Activated CD4-positive, CD25-positive, alpha-beta regulatory T cell treated with anti-CD3 and anti-CD28 coated beads, Interleukin-2, amount 50 U/mL, for 24 hours (primary cell): ENCODE results near the gene B4GALT1.

Experiments
- ATAC-seq, 2 donors: fragments of 150-1000 bp; cut with Tn5 transposase; one replicate each; pipeline ENCODE4 v1.10.0; 2021; ENCODE audit warnings: mild to moderate bottlenecking in 1 of 2, moderate library complexity in 1 of 2

B4GALT1 gene

DNA sequence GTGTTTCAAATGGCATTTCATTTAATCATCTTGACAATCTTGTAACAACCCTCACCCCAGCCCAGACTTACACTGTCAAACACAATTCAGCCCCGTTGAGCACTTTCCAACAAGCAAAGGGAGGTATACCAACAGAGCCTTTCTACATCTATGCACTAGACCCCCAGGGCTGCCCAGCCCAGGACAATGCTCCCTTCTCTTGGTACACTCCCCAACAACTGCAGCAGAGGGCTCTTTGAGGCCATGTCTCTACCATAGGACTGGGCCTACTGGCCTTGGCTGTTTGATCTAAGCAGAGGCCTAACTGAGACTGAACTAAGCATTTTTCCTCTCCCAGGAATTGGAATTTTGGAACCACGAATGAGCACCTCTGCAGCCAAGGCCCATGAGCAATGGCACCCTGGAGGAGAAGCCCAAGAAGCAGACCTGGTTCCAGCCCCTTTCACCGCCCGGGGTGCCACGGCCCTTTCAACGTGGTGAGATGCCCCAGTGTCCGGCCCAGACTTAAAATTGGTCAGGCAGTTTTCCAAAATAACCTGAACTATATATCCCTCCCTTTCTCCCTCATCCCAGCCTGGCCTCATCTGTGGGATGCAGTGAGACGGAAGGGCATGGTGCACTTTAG, 43.6 kb downstream of the B4GALT1 start:
- ATAC-seq, result no peak

DNA sequence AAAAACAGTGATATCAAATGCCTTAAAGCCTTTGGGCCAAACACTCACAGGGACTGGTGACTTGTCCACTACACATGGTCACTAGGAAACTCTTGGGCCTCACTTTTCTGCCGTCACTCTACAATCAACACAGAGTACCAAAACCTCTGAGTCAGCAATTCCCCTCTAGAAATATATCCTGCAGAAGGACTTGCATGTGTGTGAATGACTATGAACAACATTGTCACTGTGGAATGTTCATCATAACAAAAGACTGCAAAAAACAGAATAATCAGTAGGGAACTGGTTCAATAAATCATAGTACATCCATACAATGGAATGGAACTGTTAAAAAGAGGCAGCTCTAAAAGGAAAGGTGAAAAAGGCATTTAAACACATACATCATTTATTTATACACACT, 46.5 kb downstream of the B4GALT1 start:
- ATAC-seq, result no peak

DNA sequence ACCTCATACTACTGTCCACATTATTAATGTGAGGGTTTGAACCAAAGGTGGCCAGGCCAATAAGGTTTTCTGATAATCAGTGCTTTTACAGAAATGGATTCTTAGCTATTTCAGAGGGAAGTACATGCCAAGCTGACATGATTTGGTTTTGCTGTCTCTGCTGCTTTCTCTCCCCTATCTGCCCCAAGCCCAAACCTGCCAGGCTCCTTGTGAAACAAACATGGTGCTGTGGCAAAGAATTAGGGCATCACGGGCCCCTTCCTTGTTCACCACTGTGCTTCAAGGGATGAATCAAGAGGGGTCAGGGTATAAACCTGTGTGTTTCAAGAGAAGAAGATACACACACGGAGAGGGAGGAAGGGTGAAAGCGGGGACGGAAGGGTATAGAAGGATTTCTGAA, 49.3 kb downstream of the B4GALT1 start:
- ATAC-seq, result no peak

- ATAC-seq, result no peak
Observed at GRCh38 chr9:33117306-33117705, 49.8 kb downstream of the B4GALT1 start.

DNA sequence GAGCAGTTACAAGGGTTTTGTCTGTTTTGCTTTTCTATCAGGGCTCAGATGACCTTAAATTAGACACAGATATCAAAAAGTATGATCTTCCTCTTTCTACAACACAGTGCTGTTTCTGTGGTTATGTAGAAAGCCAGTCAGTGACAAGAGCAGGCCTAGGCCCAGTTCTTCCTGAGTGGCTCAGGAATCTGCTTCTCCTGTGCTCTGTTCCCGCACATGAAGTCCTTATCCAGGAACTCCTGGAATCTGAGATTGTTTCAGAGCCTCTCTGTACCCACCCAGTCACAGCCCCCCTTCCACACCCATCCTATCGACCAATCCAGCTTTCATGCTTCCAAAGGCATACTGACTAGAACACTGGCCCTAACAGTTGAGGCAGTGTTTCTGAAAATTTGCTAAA, 50.3 kb downstream of the B4GALT1 start:
- ATAC-seq, result no peak

DNA sequence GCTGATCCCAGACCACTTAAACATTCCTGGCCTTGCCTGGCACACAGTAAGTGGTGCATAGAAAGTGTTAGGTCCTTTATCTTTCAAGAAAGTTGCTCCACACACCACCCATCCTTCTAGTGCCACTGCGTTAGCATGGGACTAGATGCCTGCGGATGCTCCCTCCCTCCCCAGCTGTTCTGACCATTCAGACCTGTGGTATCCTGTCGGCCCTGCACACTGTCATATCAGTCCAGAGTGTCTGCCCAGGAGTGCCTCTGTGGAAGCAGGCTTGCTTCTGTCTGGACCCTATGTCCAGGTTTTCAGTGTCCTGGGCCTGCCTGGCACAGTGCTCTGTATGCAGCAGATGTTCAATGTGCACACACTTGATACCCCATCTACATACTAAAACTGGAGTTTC, 52.4 kb downstream of the B4GALT1 start:
- ATAC-seq, result no peak

GRCh38 chr9:33113799-33114547, 53.2 kb downstream of the B4GALT1 start:
- ATAC-seq, result no peak

DNA sequence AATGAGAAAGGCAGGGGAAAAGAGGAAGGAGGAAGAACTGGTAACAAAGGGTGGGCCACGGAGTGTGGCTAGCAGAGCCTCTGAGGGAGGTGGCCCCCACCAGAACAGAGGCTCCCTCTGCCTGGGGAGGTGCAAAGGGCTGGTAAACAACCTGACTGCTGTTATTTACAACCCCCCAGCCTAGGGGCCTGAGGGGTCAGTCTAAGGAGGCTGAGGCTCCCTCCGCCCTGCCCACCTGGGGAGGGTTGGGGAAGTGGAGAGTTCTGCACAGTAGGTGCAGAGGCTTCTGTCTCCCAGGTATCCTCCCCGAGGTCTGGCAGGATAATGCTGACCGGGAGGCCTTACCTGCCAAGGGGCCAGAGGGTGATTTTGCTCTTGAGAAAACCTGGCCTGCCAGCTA, 55.0 kb downstream of the B4GALT1 start:
- no peak for ATAC-seq

DNA sequence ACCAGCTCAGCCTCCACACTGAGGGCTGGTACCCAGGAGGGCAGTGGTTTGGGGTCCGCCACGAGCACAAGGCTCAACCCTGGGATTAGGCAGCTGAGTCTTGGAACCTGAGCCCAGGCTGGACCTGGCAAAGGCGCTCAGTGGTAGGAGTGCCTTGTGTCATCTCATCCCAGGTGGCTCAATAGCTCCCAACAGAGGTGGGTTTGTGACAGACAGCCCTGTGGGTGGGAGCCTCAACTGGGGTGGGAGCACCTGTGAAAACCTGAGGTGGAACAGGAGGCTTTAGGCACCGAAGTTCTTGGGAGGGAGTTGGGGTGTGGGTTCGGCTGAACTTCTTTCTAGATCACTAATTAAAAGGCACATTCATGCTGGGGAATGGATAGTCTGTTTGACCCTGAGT, 55.5 kb downstream of the B4GALT1 start:
- no peak for ATAC-seq

GRCh38 chr9:33110686-33111085, 56.5 kb downstream of the B4GALT1 start:
- no peak for ATAC-seq

GRCh38 chr9:33109850-33110595, 57.1 kb downstream of the B4GALT1 start:
- ATAC-seq, result no peak

GRCh38 chr9:33109097-33109496, 58.0 kb downstream of the B4GALT1 start:
- no peak for ATAC-seq

DNA sequence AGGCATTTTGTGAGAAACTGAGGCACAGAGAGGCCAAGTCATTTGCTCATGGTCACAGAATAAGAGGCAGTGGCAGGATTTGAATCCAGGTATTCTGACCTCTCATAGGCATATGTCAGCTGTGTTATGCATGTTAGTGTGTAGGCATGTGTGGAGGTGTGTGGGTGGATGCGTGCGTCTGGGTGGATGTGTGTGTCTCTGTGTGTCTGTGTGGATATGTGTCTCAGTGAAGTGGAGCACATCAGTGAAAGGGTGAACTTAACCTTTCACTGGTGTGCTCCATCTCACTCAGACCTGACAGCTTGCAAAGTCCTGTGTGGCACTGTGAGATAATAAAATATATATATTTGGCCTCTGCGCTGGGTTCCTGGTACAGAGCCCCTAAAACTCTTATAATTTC, 58.7 kb downstream of the B4GALT1 start:
- no peak for ATAC-seq

DNA sequence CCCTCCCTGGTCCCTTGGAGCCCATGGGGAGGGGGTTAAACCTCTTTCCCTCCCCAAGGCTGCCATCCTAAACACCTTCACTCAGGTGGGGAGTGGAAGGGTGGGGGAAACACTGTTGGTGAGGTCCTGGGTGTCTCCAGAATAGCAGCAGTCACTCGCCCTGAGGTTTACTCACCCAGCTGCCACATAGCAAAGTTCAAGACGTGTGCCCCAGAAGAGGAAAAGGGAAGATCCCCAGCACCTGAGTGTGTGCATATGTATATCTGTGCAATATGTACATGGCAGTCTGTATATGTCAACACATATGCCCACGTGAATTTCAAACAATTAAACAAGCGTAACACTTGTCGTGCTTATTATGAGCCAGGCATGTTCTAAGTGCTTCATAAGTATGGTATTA, 59.4 kb downstream of the B4GALT1 start:
- ATAC-seq, result no peak

DNA sequence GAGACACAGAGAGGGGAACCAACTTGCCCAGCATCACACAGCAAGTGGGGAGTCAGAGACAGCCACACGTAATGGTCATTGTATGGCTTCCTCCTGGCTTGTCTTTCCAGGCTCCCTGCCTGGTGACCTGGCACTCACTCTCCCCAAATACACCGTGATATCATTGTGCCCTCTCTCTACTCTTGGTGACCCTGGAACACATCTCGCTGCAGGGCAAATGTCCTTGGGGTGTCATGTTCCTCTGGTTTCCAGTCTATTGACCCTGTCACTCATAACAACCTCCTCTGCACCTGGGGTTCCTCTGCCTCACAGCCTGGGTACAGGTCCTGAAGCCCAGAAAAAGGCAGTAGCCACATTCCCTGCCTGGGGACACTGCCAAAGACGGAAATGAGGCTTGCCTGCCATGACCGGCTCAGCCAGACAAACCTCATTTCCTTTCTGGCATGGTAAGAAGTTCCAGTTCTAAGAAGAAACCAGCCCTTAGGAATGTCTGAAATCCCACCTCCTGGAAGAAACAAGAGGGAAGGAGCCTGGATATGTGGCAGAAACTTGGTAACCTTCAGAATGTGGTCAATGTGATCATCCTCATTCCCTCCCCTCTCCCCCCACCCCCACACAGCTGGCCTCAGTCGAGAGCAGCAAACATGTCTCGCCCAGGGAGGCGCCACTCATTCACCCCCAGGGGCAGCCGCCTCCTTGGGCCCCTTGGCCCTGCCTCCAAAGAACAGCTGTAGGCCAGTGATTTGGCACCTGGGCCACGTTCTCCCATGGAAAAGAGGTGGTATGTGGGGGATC, 60.1 kb downstream of the B4GALT1 start:
- ATAC-seq, result no peak

DNA sequence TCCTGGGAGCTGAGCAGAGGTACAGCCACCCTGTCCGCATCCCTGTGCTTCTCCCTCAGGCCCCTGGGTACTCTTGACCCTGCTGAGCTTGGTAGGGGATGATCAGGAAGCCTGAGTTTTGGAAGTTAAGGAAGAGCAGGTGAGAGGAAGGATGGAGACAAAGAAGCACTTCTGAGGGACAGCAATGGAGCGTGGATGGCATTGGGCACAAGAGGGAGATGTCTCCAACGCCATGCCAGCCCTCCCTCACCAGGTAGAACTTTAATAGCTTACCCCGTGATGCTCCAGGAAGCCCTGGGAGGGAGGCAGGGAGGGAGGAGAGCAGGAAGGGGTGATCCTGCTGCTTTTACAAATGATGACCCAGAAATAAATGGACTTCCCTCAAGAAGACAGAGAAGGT, 60.8 kb downstream of the B4GALT1 start:
- ATAC-seq, result no peak

DNA sequence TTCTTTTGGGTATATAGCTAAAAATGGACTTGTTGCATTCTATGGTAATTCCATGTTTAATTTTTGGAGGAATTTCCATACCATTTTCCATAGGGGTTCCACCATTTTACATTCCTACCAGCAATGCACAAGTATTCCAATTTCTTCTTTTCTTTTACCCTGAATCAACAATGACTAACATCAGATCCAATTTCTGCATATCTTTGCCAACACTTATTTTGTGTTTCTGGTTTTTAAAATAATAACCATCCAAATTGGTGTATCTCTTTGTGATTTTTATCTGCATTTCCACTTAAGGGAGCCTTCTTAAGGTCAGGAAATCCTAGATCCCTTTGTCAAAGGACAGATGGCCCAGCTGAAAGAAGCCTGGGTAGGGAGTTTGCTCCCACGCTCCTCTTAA, 61.2 kb downstream of the B4GALT1 start:
- no peak for ATAC-seq

- ATAC-seq, result no peak
Observed at GRCh38 chr9:33105504-33105903, 61.6 kb downstream of the B4GALT1 start.

DNA sequence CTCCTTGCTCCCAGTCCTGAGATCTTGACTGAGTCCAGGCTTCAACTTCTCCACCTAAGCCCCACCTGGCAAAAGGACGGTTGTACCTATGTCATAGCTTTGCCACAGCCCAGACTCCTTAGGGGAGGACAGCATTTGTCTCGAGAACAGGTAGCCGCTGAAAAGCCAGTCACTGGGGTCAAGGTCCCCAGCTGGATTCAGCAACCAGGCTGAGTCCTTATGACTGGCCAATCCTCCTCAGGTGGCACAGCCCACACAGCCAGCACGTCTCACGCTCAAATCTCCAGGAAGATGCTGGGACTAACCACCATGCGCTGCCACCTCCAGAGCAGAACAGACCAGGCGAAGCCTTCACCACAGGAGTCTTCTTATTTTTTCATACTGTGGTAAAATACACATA, 62.7 kb downstream of the B4GALT1 start:
- no peak for ATAC-seq

GRCh38 chr9:33103501-33104281, 63.4 kb downstream of the B4GALT1 start:
- ATAC-seq, result no peak

- ATAC-seq, result no peak
Observed at GRCh38 chr9:33102551-33103210, 64.5 kb downstream of the B4GALT1 start.
